GM19372 (cell line): ENCODE data around the gene IMMP2L.
"Not testable (repeated sequence)": the region's sequence is repeated elsewhere in the genome, so short reads cannot be mapped to it uniquely, and the experiment has no call there.

ENCODE experiments used
- ATAC-seq: cut with Tn5 transposase; IDR thresholded peaks from one replicate; pipeline ENCODE4 v1.9.1; 2021; ENCODE audit warnings: mild to moderate bottlenecking, low read depth, moderate library complexity; ENCODE audit not compliant: unreplicated experiment

Gene IMMP2L

GRCh38 chr7:111362506-111363054 is 199.7 kb downstream of the IMMP2L start:
- ATAC-seq: no peak

DNA sequence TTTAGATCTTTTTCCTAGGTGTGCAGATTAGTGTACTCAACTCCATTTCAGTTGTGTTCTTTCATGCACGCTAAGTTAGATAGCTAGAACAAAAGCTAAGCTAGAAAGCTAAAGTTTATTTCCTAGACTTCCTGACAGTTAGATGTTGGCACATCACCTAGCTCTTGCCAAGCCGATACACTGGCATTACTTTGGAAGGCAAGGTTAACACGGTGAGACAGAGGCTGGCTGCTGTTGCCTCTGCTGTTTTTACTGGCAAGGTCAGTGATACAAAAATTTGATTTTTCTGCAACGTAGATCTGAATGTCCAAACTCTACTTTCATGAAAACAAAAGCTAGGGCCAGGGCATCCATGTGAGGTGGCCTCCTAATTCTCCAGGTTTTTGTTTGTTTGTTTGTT is 203.4 kb downstream of the IMMP2L start:
- ATAC-seq: no peak

GRCh38 chr7:111357691-111358090 is 204.6 kb downstream of the IMMP2L start:
- no peak for ATAC-seq

- no peak for ATAC-seq
Observed at GRCh38 chr7:111356941-111357340, 205.4 kb downstream of the IMMP2L start.

DNA sequence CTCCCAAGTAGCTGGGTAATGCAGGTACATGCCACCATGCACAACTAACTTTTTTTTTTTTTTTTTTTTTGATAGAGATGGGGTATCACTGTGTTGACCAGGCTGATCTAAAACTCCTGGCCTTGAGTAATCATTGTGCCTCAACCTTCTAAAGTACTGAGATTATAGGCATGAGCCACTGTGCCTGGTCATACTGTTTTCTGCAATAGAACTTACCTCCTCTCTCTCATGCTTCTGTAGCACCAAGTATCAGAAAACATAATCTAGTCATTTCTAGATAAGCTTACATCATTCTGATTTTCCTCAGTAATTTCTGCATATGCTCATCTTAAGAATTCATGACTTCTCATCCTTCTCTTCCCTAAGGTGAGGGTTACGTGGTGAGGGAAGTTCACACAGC is 210.0 kb downstream of the IMMP2L start:
- no peak for ATAC-seq

GRCh38 chr7:111346219-111346618 is 216.1 kb downstream of the IMMP2L start:
- no peak for ATAC-seq

GRCh38 chr7:111343017-111343416 is 219.3 kb downstream of the IMMP2L start:
- no peak for ATAC-seq

GRCh38 chr7:111339006-111339405 is 223.3 kb downstream of the IMMP2L start:
- ATAC-seq: no peak

DNA sequence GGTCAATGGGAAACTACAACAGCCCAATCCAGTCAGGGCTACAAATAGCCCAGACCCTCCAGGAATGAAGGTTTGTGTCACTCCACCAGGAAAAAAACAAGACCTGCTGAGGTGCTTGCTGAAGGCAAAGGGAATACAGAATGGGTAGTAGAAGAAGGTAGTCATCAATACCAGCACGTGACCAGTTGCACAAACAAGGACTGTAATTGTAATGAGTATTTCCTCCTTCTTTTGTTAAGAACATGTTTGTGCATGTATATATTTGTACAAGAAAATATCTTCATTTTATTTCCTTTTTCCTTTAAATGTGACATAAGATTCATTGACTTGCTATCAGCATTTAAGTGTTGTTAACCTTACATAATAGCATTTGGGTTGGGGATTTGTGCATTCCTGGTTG is 229.3 kb downstream of the IMMP2L start:
- no peak for ATAC-seq

DNA sequence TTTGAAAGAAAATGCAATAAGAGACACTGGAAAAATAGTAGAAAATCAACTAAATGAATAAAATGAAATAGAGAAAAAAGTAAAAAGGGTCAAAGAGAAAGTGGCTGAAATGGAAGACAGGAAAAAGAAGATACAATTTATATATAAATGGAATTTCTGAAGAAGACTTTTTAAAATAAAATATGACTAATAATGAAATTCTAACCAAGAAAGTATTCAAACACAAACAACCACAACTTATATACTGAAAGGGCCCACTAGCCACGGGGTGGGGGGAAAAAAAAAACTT is 232.1 kb downstream of the IMMP2L start:
- no peak for ATAC-seq

DNA sequence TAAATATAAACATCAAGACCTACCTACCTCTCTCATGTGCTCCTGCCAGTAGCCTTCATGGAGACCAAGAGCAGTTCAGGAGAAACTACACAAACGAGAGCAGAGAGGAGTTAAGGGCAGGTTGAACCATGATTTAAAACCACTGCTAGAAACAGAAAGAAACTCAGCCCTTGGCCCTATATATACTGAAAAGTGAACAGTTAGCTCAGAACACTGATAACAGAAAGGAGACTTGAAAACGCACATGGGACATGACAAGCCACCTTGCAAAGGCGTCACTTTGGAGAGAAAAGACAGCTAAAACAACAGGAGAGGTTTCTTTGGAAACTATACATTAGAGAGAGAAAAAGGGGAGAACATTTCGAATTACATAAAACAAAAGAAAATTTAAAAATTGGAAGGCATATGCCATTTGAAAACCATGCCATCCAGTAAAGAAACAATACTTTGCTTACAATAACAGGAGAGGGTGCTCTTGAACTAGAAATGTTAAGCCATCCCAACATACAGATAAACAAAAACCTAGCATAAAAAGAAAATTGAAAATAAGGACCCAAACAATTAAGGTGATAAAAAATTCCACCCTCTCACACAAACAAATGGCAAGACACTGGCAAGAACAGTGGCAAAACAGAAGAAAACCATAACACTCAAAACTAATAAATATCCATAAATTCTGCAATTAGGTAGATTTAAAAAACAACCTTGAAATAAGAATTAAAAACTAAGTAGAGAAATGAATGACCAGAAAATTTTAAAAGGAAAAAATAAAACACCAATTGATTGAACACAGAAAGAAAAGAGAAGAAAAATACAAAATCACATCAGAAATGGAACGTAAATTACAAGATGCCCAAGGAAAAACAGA is 232.7 kb downstream of the IMMP2L start:
- no peak for ATAC-seq

GRCh38 chr7:111328487-111328886 is 233.8 kb downstream of the IMMP2L start:
- no peak for ATAC-seq

GRCh38 chr7:111324776-111325175 is 237.5 kb downstream of the IMMP2L start:
- no peak for ATAC-seq

GRCh38 chr7:111324228-111324627 is 238.1 kb downstream of the IMMP2L start:
- peak; percentile 70 for ATAC-seq

DNA sequence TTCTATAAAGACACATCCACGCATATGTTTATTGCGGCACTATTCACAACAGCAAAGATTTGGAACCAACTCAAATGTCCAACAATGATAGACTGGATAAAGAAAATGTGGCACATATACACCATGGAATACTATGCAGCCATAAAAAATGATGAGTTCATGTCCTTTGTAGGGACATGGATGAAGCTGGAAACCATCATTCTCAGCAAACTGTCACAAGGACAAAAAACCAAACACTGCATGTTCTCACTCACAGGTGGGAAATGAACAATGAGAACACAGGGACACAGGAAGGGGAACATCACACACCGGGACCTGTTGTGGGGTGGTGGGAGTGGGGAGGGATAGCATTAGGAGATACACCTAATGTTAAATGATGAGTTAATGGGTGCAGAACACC is 238.6 kb downstream of the IMMP2L start:
- not testable (repeated sequence) for ATAC-seq

DNA sequence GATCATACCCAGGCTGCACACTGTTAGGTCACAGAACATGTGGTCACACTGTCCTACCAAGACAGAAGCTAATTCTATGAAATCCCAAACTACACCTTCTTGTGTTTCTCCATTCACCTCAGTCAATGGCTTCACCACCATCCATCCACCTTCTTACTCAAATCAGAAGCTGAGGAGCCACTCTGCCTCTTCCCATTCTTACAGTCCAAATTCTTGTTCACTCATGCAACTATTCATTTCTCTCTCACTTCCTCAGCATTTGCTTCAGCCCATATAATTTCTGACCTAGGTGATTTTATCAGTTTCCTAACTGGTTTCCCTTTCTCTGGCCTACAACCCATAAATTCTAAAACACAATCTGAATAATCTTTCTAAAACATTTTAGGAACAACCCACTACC is 242.2 kb downstream of the IMMP2L start:
- ATAC-seq: no peak

DNA sequence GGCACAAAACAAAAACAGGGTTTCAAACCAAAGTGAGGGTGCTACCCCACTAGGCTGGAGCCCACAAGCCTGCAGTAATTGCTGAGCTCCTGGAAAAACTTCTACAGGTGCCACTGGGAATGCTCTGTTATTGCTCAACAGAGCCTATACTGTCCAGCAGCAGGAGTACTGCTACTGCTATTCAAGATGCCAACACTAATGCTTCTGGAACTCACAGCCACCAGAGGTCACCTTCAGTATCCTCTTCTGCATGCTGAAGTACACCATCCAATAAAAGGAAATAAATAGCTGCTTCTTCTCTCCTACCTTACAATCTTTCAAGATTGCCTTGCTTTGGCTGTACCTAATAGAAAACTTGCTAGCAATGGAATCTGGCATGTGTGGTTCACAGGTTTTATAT is 249.3 kb downstream of the IMMP2L start:
- ATAC-seq: no peak

- no peak for ATAC-seq
Observed at GRCh38 chr7:111308691-111309090, 253.6 kb downstream of the IMMP2L start.

- ATAC-seq: no peak
Observed at GRCh38 chr7:111301891-111302290, 260.4 kb downstream of the IMMP2L start.

DNA sequence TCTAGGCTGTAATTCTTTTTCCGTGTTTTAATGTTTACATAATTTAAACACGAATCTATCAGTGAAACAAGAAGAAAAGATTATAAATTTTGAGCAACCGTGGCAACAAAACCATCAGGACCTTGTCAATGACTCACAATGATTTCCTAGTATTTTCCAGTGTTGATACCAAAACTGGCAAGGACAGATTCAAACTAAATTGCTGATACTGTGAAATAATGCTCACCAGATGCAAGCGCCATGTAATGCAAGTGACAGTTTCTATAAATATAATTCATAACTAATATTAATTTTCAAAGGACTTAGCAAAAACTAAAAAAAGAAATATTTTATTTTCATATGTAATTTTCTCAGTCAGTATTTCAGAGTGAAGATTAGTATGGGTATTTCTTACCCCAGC is 267.8 kb downstream of the IMMP2L start:
- no peak for ATAC-seq

DNA sequence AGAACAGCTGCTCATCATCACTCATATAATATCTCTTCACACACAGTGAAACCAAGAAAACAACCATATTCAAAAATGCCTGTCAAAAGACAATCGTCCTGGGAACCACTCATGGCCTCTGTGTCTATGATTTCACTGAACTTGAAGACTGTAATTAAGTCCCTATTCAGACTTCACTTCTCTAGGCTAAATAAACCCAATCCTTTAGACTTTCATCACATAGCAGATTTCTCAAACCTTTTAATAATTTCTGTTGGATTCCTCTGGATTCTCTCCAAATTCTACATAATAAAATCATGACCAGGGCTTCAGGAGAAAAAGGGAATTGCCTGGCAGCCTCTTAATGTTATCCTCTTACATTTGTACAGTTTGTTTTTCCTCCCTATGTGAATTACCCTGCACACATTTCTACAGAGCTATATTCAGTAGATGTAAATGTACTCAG is 270.2 kb downstream of the IMMP2L start:
- ATAC-seq: no peak

DNA sequence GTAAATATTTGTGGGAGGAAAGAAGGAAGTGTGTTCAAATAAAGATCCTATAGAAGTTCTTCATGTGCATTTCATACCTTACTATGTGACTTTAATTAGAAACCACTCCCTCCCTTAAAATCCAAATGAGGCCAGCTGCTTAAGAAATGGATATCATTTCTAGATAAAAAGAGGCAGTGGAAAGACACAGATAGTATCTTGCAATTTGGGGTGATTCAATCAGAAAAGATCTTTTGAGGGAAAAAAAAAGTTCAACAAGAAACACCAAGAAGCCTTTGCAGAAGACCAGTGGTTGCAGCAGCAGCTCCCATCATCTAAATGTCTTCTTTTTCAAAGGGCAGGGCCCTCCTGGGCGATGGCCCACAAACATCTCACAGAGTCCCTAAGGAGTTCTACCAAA is 271.3 kb downstream of the IMMP2L start:
- ATAC-seq: no peak
